NK-92 treated with Interleukin-12 subunit alpha and Interleukin-12 subunit beta, amount 100 ng/mL, for 24 hours (cell line): ENCODE results near the gene CLPTM1L.
A peak's percentile ranks its signal among the peaks of the same experiment; 100 is the strongest.

Experiments used
- DNase-seq: peaks from one replicate; lab custom pipeline; 2025; lab: John Stamatoyannopoulos, UW

CLPTM1L gene

GRCh38 chr5:1274471-1274870, 70.4 kb downstream of the CLPTM1L start:
- DNase-seq = no peak

GRCh38 chr5:1273745-1274144, 71.2 kb downstream of the CLPTM1L start:
- DNase-seq = no peak

GRCh38 chr5:1272201-1272600, 72.7 kb downstream of the CLPTM1L start:
- no peak for DNase-seq

- DNase-seq = no peak
Measured at GRCh38 chr5:1270933-1271914, 73.7 kb downstream of the CLPTM1L start.

- DNase-seq = no peak
Measured at GRCh38 chr5:1270426-1270825, 74.5 kb downstream of the CLPTM1L start.

- DNase-seq = peak; percentile 30
Measured at GRCh38 chr5:1268666-1269065, 76.2 kb downstream of the CLPTM1L start.

- DNase-seq = no peak
Measured at GRCh38 chr5:1268056-1268455, 76.8 kb downstream of the CLPTM1L start.
